HG02981 (cell line): ENCODE data around the gene INTS7.
"Not testable (repeated sequence)": the region's sequence is repeated elsewhere in the genome, so short reads cannot be mapped to it uniquely, and the experiment has no call there.

Experiments
- ATAC-seq: cut with Tn5 transposase; IDR thresholded peaks from one replicate; pipeline ENCODE4 v1.9.1; 2021; ENCODE audit warnings: mild to moderate bottlenecking, moderate library complexity; ENCODE audit not compliant: unreplicated experiment

INTS7 gene

GRCh38 chr1:212039622-212040021 is 4.3 kb upstream of the INTS7 start:
- ATAC-seq = no peak

- ATAC-seq = no peak
These were observed 2.5 kb upstream of the INTS7 start for GRCh38 chr1:212037900-212038299.

DNA sequence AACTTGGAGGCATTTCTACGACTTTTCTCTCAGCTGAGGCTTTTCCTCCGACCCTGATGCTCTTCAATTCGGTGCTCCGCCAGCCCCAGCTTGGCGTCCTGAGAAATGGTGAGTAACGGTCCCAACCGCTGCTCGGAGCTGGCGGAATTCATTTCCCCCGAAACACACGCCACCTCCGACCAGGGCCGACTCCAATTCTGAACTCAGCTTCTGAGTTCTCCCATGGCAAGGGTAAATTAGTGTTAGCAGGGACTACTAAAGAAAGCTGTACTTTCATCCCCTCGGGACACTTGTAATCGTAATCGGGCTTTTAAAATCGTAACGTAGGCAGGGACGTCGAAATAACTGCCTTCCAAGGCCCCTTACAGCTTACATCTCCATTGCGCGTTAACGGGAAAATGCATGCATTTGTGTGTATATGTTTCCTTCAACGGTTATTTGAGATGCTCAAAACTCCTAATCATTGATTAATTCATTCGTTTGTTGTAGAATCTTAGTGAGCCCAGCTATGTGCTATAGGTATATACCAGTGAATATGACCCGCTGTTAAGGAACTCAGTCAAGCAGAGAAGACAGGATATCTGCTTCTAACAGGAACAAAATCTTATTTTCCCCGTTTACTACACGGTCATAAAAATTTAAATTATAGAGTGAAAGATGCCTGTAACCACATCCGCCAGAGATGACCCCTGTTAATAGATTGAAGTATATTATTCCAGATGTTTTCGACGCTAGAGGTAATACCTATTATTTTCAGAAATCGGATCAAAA is 663 bp upstream of the INTS7 start:
- ATAC-seq = peak; percentile 16

- no peak for ATAC-seq
These were observed 738 bp downstream of the INTS7 start for GRCh38 chr1:212034516-212035122.

DNA sequence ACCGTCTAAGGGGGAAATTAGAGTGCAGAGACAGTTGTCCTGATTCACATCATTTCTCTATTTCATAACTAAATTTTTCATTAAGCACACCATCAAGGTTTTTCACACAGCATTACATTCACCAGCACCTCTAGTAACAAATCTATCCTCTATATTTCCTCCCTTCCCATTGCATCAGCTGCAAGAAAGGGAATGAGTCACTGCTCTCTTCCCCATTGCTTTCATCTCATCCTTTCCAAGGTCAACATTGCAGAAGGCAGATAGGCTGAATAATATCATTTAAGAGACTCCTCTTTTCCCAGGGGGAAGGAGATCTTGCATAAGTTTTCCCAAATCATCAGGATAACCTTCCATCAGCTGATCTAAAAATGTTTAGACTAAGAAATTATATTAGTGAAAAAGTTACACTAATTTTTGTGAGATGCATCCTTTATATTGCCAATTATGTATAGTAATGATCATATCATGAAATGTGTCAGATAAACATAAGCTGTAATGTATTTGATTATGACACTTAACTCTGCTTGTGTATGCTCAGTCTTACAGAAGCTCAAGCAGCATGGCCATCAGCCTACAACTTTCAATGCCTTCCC is 4.3 kb downstream of the INTS7 start:
- ATAC-seq = no peak

DNA sequence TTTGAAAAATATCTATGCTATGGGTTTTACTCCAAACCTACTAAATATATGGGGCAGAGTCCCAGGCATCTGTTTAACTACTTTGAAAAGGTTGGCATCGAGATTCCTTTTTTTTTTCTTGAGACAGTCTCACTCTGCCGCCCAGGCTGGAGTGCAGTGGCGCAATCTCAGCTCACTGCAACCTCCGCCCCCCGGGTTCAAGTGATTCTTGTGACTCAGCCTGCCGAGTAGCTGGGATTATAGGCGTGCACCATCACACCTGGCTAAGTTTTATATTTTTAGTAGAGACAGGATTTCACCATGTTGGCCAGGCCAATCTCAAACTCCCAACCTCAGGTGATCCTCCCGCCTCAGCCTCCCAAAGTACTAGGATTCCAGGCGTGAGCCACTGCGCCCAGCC is 7.6 kb downstream of the INTS7 start:
- ATAC-seq = not testable (repeated sequence)

DNA sequence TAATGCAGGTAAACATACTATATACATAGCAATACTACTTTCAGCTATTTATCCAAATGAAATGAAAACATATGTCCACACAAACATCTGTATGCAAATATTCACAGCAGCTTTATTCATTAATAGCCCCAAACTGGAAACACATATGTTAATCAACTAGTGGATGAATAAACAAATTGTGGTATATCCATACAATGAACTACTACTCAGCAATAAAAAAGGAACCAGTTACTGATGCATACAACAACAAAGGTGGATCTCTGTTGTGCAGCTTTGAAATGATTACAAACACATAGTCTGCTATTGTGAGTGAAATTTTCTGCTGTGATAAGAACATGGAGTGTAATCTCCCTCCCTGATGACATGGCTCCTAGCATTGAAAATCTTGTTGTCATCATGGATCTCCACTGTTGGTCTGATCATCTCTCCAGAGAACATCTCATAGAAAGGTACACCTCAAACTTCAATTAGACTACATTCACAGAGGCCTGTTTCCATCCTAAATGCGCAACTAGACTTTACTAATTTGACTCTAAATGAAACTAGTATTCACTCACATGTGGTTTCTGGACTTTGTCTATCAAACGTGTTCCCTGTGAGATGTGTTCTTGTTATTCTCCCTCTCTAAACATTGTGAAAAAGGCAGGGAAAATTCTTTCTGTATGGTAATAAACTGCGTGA is 10.7 kb downstream of the INTS7 start:
- ATAC-seq = no peak

DNA sequence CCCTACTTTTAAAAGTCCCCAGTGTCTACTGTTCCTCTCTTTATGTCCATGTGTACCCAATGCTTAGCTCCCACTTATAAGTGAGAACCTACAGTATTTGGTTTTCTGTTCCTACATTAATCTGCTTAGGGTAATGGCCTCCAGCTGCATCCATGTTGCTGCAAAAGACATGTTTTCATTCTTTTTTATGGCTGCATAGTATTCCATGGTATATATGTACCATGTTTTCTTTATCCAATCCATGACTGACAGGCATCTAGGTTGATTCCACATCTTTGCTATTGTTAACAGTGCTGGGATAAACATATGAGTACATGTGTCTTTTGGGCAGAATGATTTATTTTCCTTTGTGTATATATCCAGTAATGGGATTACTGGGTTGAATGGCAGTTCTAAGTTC is 12.4 kb downstream of the INTS7 start:
- ATAC-seq = not testable (repeated sequence)

DNA sequence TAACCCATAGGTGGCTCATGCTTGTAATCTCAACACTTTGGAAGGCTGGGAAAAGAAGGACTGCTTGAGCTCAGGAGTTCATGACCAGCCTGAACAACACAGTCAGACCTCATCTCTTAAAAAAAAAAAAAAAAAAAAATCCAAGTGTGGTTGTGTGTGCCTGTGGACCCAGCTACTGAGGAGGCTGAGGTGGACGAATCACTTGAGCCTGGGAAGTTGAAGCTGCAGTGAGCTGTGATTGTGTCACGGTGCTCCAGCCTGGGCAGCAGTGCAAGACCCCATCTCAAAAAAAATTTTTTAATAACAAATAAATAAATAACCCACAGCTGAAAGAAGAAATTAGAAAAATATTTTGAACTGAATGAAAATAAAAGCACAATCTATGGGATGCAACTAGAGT is 13.8 kb downstream of the INTS7 start:
- no peak for ATAC-seq

GRCh38 chr1:212020975-212021374 is 14.4 kb downstream of the INTS7 start:
- no peak for ATAC-seq

DNA sequence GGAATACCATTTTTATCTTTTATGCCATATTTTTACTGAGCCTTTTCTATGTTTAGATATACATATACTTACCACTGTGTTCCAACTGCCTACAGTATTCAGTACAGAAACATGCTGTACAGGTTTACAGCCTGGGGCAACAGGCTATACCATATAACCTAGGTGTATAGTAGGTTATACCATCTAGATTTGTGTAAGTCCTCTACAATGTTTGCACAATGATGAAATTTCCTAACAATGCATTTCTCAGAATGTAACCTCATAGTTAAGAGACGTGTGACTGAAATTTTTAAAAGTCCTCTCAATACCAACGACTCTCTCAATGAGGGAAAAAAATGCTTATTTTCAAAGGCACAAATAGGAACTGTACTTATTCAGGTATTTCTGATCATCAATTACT is 21.7 kb downstream of the INTS7 start:
- ATAC-seq = no peak

GRCh38 chr1:212012034-212012740 is 23.2 kb downstream of the INTS7 start:
- ATAC-seq = peak; percentile 90

DNA sequence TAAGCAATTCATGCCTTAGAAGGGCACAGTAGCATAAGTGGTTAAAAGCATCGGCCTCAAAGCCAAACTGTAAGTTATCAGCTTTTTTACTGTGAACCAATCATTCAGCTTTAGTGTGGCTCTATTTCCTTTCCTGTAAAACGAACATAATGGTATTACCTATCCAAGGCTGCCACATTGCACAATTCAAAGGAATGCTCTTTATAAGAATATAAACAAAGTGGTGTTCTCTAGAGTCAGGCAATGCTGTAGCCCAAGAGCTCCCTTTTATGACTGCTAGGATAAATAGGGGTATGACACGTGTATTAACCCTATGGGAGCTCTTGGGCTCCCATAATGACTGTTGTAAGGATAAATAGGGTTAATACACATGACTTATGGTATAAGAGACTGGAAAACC is 25.4 kb downstream of the INTS7 start:
- no peak for ATAC-seq

DNA sequence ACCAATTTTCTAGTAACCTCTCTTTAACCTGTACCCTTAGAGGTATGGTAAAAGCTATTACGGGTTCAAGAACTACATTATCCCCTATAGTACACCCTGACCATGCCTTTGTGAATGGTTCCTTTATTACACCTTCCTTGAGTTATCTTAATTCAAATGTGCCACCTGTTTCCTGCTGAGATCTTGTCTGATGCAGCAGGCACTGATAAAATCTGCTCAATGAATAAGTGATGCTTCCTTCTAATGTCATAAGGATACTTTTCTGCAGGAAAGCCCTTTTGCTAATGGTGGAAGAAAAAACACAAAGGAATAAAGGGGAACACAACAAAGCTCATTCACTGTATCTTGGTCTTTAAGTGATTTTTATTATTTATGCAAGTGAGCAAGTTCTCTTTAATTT is 25.8 kb downstream of the INTS7 start:
- no peak for ATAC-seq

DNA sequence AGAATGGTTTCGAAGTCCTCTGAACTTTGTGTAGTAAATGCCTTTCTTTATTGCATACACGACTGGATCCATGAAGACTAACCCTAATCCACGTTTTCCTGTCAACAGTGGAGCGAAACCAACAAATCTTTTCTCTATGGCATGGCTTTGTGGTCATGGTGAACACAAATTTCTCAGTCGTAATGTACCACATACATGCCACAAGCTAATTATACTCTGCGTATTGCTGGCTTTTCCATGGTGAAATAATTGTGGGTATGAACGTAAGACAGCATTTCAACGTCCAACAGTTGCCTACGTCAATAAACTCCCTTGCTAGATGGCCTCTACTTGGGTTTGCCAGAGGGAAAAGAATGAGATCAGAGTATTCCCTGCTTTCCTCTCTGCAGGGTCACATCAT is 27.5 kb downstream of the INTS7 start:
- no peak for ATAC-seq

GRCh38 chr1:212007178-212007577 is 28.2 kb downstream of the INTS7 start:
- ATAC-seq = no peak

DNA sequence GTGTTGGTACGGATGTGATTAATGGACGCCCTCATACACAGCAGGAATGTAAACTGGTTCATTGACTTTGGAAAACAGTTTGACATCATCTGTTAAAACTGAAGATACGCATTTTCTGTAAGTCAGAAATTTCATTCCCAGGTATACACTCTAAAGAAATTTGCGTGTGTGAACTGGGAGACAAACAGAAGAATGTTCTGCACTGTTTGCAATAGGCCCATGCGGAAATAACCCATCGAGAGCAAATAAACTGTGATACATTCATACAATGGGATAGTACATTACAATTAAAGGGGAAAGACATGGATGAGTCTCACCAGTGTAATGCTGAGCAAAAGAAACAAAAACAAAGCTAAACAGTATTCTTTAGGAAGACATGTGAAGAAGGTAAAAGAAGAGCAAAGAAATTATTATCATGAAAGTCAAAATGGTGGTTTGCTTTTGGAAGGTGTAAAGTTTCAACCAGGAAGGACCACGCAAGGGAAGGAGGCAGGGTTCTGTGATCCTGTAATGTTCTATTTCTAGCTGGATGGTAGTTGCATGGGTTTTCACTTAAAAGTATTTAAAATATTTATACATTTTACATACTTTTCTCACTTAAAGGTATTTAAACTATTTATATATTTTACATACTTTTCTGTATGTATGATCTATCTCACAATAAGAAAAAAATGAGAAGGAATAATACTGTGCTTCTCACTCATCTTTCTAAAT is 30.3 kb downstream of the INTS7 start:
- ATAC-seq = no peak

- no peak for ATAC-seq
These were observed 32.8 kb downstream of the INTS7 start for GRCh38 chr1:212002536-212002935.

- not testable (repeated sequence) for ATAC-seq
These were observed 37.9 kb downstream of the INTS7 start for GRCh38 chr1:211997426-211997825.

GRCh38 chr1:211991695-211992094 is 43.7 kb downstream of the INTS7 start:
- ATAC-seq = no peak
